Transverse colon (tissue), 4 donors: ENCODE measurements around the gene DOCK3. TPM values are rescaled to one million over a fixed set of nuclear protein-coding genes. Genes with fewer than 3 reads are reported as not detected.
"Not testable (repeated sequence)": the region's sequence is repeated elsewhere in the genome, so short reads cannot be mapped to it uniquely, and the experiment has no call there.

ENCODE experiments used
- DNase-seq: peaks from one replicate; pipeline ENCODE4 v3.0.0-alpha.2; 2019
- H3K27ac ChIP-seq, 4 donors: fragments of 200-600 bp; sonication (generic); 2 replicates each; pipeline ENCODE4 v1.5.1; 2016 to 2018; ENCODE audit warnings: inconsistent platforms in 4 of 4
- H3K27me3 ChIP-seq: fragments of 200-600 bp; sonication (generic); 2 replicates; pipeline ENCODE4 v1.5.1; 2017; ENCODE audit warnings: inconsistent platforms
- H3K36me3 ChIP-seq, 4 donors: fragments of 200-600 bp; sonication (generic); 2 replicates each; pipeline ENCODE4 v1.5.1; 2017 to 2019; ENCODE audit warnings: inconsistent platforms in 4 of 4
- H3K4me1 ChIP-seq, 4 donors: fragments of 200-600 bp; sonication (generic); 2 replicates each; pipeline ENCODE4 v1.5.1; 2017 to 2020; ENCODE audit warnings: inconsistent platforms in 4 of 4
- H3K4me3 ChIP-seq, 4 donors: fragments of 200-600 bp; sonication (generic); 1 replicate in 1 of 4; 2 replicates in 3 of 4; pipeline versions ENCODE4 v1.5.1 to v1.6.1; 2017 to 2019; ENCODE audit warnings: inconsistent platforms in 4 of 4
- H3K9me3 ChIP-seq, 2 donors: fragments of 200-600 bp; sonication (generic); 2 replicates each; pipeline ENCODE4 v1.5.1; 2017 to 2019; ENCODE audit warnings: inconsistent platforms in 2 of 2
- EP300 ChIP-seq: sonication (generic); formaldehyde crosslinking; IDR thresholded peaks from one replicate; pipeline ENCODE4 v1.6.1; 2017; ENCODE audit warnings: antibody characterized with exemption, low read depth
- POLR2A ChIP-seq: fragments of 450-650 bp; IDR thresholded peaks from one replicate; pipeline ENCODE4 v1.6.1; 2016; ENCODE audit warnings: antibody characterized with exemption, mild to moderate bottlenecking, moderate library complexity
- POLR2AphosphoS5 ChIP-seq, 3 donors: sonication (generic); formaldehyde crosslinking; IDR thresholded peaks; one replicate each; pipeline ENCODE4 v1.6.1; 2016; ENCODE audit warnings: antibody characterized with exemption in 3 of 3
- WGBS, 2 donors: methylation state at CpG; one replicate each; pipeline ENCODE4 v1.1.5; 2018; ENCODE audit warnings: low coverage in 1 of 2; 5-methylcytosine and 5-hydroxymethylcytosine counted together
- in situ Hi-C, 4 donors: fragments of 200-750 bp; cut with MboI; loops; one replicate each; pipeline versions ENCODE4 v1.15.0 to v1.15.1; 2017; ENCODE audit warnings: low sequenced_read_pairs in 3 of 4, low pct_ligation_motif_present in 1 of 4, low pct_unique_long_range_greater_than_20kb in 1 of 4
- intact Hi-C: fragments of 100-400 bp; cut with DNase I; formaldehyde crosslinking; loops from one replicate; pipeline ENCODE4 v1.15.1; 2023; ENCODE audit warnings: low total_unique reads
- total RNA-seq, 4 donors: library from RNA; depleted of rRNA; stranded (reverse); fragments of >200 nt; gene quantifications; one replicate each; pipeline ENCODE4 v1.1.0, GENCODE V29; 2016
- TF ChIP-seq, protein P1 (sequence below), 5 experiments: fragments of 200-600 bp in 3 of 5; fragments of 450-650 bp in 2 of 5; sonication (generic) in 3 of 5; IDR thresholded peaks; 1 replicate in 2 of 5; 2 replicates in 3 of 5; pipeline ENCODE4 v1.5.1; 2016 to 2017; ENCODE audit warnings: antibody characterized with exemption in 5 of 5, inconsistent platforms in 3 of 5, mild to moderate bottlenecking in 2 of 5, moderate library complexity in 1 of 5

Gene DOCK3
- total RNA-seq, 4 donors from 2014 or later, result 0.41 to 0.75 (median 0.62) TPM

GRCh38 chr3:50676031-50676705 lies 1.4 kb downstream of the DOCK3 start:
- in situ Hi-C loops (no loop called here), intact Hi-C loops (no loop called here)
- TF ChIP-seq POLR2A (no peak), POLR2AphosphoS5 (IDR thresholded peaks at IDR 0.05) (no peak), EP300 (no peak)
- TF ChIP-seq, protein P1, sequence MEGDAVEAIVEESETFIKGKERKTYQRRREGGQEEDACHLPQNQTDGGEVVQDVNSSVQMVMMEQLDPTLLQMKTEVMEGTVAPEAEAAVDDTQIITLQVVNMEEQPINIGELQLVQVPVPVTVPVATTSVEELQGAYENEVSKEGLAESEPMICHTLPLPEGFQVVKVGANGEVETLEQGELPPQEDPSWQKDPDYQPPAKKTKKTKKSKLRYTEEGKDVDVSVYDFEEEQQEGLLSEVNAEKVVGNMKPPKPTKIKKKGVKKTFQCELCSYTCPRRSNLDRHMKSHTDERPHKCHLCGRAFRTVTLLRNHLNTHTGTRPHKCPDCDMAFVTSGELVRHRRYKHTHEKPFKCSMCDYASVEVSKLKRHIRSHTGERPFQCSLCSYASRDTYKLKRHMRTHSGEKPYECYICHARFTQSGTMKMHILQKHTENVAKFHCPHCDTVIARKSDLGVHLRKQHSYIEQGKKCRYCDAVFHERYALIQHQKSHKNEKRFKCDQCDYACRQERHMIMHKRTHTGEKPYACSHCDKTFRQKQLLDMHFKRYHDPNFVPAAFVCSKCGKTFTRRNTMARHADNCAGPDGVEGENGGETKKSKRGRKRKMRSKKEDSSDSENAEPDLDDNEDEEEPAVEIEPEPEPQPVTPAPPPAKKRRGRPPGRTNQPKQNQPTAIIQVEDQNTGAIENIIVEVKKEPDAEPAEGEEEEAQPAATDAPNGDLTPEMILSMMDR (IDR thresholded peaks at IDR 0.05), result no peak
- Histone ChIP-seq H3K27me3 (peaks cover 91% of the 10 kb centered on the region), H3K4me1 (peaks cover 0 to 14% (median 11%) of the 10 kb centered on the region in 4 donors), H3K36me3 (no peaks in the 10 kb centered on the region), H3K4me3 (no peak overlapping the region), H3K9me3 (no peaks in the 10 kb centered on the region), H3K27ac (no peak overlapping the region)
- DNase-seq, result no peak
- 63 to 70% methylated on average over 6 to 7 of the region's 7 CpGs for WGBS, 2 donors

DNA sequence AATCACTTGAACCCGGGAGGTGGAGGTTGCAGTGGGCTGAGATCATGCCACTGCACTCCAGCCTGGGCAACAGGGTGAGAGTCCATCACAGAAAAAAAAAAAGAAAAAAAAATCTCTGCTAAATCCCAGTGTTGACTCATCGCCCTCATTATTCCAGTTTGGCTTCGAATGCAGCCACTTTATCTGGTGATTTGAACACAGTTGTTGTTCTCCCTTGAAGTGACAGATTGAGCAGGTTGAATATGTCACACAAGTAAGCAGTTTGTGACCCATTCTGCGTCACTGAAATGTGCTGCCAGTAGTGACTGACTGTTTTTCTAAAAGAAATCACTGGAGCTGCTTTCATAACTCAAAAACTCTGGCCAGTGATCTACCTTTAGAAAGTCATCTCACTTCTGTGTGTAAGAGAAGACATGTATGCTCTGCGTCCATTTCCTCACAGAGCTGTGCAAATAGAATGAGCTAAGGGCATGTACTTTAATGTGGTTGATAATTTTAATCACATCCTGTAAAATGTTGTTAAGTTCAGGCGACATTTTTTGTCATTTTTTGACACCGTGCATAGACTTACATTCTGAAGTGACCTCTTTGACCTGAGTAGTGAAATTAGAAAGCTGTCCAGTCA lies 12.5 kb downstream of the DOCK3 start:
- Histone ChIP-seq H3K9me3 (no peaks in the 10 kb centered on the region), H3K4me3 (no peak overlapping the region), H3K36me3 (no peaks in the 10 kb centered on the region), H3K4me1 (no peaks in the 10 kb centered on the region), H3K27me3 (peaks cover 27% of the 10 kb centered on the region), H3K27ac (no peak overlapping the region)
- WGBS, 2 donors, result 70 to 73% methylated on average over 6 to 7 of the region's 7 CpGs
- in situ Hi-C loops (no loop called here), intact Hi-C loops (no loop called here)
- no peak for DNase-seq
- TF ChIP-seq EP300 (no peak), POLR2A (no peak), POLR2AphosphoS5 (IDR thresholded peaks at IDR 0.05) (no peak)
- TF ChIP-seq, protein P1 (IDR thresholded peaks at IDR 0.05), result no peak

DNA sequence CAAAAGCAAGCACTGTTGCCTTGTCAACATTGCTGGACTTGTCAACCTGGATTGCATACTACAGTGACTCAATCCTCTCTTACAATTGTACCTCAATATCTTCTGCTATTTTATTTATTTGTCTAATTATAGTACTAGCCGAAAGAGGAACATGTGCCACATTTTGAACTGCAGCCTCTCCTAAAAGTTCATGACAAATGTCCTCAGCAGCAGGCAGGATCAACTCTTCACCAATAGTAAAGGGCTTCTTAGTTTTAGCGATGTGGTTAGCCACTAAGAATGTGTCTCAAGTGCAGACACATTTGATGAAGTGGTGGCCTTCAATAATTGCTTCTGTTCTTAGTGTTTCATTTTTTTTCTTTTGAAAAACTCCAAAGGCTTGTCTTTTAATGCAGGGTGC lies 13.2 kb downstream of the DOCK3 start:
- intact Hi-C loops, result no loop called here
- WGBS, 2 donors, result 80 to 81% methylated on average over 2 of the region's 2 CpGs
- in situ Hi-C loops, result no loop called here

GRCh38 chr3:50688602-50689001 lies 13.9 kb downstream of the DOCK3 start:
- intact Hi-C loops, H3K4me1 ChIP-seq, H3K4me3 ChIP-seq, DNase-seq, H3K36me3 ChIP-seq, H3K9me3 ChIP-seq, H3K27ac ChIP-seq, in situ Hi-C loops: not testable (repeated sequence)
- H3K27me3 ChIP-seq, result peaks cover 15% of the 10 kb centered on the region
- 60 to 89% methylated on average over 1 to 4 of the region's 4 CpGs for WGBS, 2 donors

More for the DNA sequence above, 13.2 kb downstream of the DOCK3 start:
- TF ChIP-seq EP300, result no peak
- TF ChIP-seq POLR2A, result no peak
- no peak for TF ChIP-seq POLR2AphosphoS5 (IDR thresholded peaks at IDR 0.05)
- TF ChIP-seq, protein P1 (IDR thresholded peaks at IDR 0.05), result no peak
- peaks cover 21% of the 10 kb centered on the region for H3K27me3 ChIP-seq
- H3K27ac ChIP-seq, result no peak overlapping the region
- no peaks in the 10 kb centered on the region for H3K9me3 ChIP-seq
- no peak overlapping the region for H3K4me3 ChIP-seq
- H3K4me1 ChIP-seq, result no peaks in the 10 kb centered on the region
- DNase-seq, result no peak
- no peaks in the 10 kb centered on the region for H3K36me3 ChIP-seq
